H1 (cell line): ENCODE data around the gene RAPGEF6. TPM values are rescaled to one million over a fixed set of nuclear protein-coding genes. Genes with fewer than 3 reads are reported as not detected.

Experiments
- EZH2 ChIP-seq: fragments of 200-600 bp; sonication (generic); IDR thresholded peaks from 2 replicates; pipeline ENCODE4 v1.7.1; 2012; ENCODE audit warnings: low read depth, mild to moderate bottlenecking, moderate library complexity, low read length, inconsistent platforms; ENCODE audit not compliant: severe bottlenecking
- polyA plus RNA-seq, 7 experiments: library from polyadenylated mRNA; depleted of rRNA in 3 of 7; stranded (reverse) in 5 of 7; unstranded in 2 of 7; fragments of >200 nt in 5 of 7; fragments of 200-250 nt in 2 of 7; gene quantifications; 1 replicate in 5 of 7; 2 replicates in 1 of 7; 4 replicates in 1 of 7; pipeline versions ENCODE4 v1.2.1 to v1.2.3, GENCODE V29; 2011 to 2013; ENCODE audit warnings: missing spikeins in 2 of 7, mixed read lengths in 2 of 7
- total RNA-seq: library from RNA; stranded (reverse); fragmentation: NEBNext Ultra II Directional; extraction: Animal tissue kit (Norgen Biotek cat#: 25700); gene quantifications from 2 replicates; pipeline ENCODE4 v1.2.1, GENCODE V29; 2021

The RAPGEF6 gene
- total and polyA plus RNA-seq, 2 of the 8 experiments (the other 6 are each of a cell fraction or from before 2014, with no cell fraction given) = 4.8 to 20.0 TPM

GRCh38 chr5:131386779-131387178 lies 248.2 kb downstream of the RAPGEF6 start (continued):
- TF ChIP-seq EZH2 = no peak
